Kidney epithelial cell (primary cell): ENCODE measurements around the gene KRT32. TPM values are rescaled to one million over a fixed set of nuclear protein-coding genes. Genes with fewer than 3 reads are reported as not detected.
"Not testable (repeated sequence)": the region's sequence is repeated elsewhere in the genome, so short reads cannot be mapped to it uniquely, and the experiment has no call there.

Experiments used
- DNase-seq: peaks from one replicate; pipeline ENCODE4 v3.0.0-alpha.2; 2010; ENCODE audit warnings: low read depth
- H3K27me3 ChIP-seq: 2 replicates; pipeline ENCODE4 v1.6.0; 2011; ENCODE audit warnings: low read length; ENCODE audit not compliant: control insufficient read depth, insufficient read depth
- H3K36me3 ChIP-seq: 2 replicates; pipeline ENCODE4 v1.5.1; 2011; ENCODE audit warnings: low read length; ENCODE audit not compliant: control insufficient read depth, insufficient read depth
- H3K4me3 ChIP-seq: 2 replicates; pipeline ENCODE4 v1.5.1; 2011; ENCODE audit warnings: low read depth, mild to moderate bottlenecking, control low read depth, low read length
- total RNA-seq: library from RNA; depleted of rRNA; stranded (reverse); fragments of >200 nt; gene quantifications from 2 replicates; pipeline ENCODE4 v1.2.3, GENCODE V29; 2015
- TF ChIP-seq, protein P1 (sequence below): IDR thresholded peaks from 2 replicates; pipeline ENCODE4 v1.5.1; 2011; ENCODE audit warnings: mild to moderate bottlenecking, moderate library complexity, low read length, control low read depth, inconsistent platforms; ENCODE audit not compliant: insufficient read depth, poor library complexity, severe bottlenecking

KRT32 gene
- total RNA-seq, 1 donor from 2014 or later = not detected

DNA sequence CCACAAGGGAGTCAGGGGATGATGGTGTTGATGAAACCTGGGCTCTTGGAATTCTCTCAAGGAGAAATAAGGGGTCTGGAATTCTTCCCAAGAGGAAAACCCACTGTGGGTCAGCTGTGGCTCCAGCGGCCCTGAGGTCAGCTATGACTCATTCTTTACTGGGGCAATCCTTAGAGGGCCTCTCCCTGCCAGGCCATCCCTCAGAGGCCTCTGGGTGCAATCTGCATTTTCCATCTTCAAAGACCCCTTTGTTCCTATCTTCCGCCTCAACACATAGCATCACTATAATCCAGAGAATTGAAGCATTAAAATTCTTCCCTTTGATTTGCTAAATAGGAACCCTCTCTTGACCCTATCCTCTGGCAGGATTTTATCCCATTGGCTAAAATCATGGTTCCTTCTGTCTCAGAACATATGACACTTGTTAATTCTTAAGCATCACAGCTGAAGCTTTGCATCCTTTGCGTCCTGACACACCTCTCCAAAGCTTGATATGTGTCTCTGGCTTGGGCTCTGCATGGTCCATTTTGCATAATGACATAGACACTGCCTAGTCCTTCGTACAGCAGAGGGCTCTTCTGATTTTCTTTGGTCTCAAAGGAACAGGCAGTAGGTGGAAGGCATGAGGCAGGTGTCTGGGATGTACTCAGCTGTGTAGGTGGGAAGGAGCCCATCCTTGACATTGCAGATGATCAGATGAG is 38.4 kb downstream of the KRT32 start:
- no peak overlapping the region for H3K4me3 ChIP-seq
- H3K36me3 ChIP-seq = no peaks in the 10 kb centered on the region
- DNase-seq = no peak
- TF ChIP-seq, protein P1, sequence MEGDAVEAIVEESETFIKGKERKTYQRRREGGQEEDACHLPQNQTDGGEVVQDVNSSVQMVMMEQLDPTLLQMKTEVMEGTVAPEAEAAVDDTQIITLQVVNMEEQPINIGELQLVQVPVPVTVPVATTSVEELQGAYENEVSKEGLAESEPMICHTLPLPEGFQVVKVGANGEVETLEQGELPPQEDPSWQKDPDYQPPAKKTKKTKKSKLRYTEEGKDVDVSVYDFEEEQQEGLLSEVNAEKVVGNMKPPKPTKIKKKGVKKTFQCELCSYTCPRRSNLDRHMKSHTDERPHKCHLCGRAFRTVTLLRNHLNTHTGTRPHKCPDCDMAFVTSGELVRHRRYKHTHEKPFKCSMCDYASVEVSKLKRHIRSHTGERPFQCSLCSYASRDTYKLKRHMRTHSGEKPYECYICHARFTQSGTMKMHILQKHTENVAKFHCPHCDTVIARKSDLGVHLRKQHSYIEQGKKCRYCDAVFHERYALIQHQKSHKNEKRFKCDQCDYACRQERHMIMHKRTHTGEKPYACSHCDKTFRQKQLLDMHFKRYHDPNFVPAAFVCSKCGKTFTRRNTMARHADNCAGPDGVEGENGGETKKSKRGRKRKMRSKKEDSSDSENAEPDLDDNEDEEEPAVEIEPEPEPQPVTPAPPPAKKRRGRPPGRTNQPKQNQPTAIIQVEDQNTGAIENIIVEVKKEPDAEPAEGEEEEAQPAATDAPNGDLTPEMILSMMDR = no peak
- no peaks in the 10 kb centered on the region for H3K27me3 ChIP-seq

DNA sequence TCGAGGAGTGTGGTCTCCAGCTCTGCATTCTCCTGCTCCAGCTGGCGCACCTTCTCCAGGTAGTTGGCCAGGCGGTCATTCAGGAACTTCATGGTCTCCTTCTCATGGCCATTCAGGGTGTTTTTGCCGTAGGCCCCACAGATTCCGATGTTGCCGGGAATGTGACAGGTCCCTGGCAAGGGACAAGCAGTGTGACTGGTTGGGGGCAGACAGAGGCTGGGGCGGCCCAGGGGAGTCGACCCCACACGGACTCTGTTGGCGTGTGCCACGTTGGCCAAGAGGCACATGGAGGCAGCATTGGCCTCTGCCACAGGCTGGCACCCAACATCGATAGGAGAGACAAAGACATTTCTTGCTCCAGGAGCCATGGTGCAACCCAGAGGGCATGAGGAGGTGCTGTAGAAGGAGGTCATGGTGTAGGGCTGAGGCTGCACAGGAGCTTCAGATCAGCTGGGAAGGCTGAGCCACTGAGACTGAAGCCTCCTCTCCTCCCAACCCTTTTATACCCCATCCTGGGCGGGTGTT is 43.0 kb downstream of the KRT32 start, which contains the start of gene KRT37:
TSS of gene KRT37 (minus strand) at position 475 of the 525 bp plus-strand sequence. CDS start at position 413, 62 bp downstream.
- Histone ChIP-seq H3K36me3 (no peaks in the 10 kb centered on the region), H3K4me3 (no peak within 1 kb of the TSS), H3K27me3 (no peaks in the 10 kb centered on the region)
- TF ChIP-seq, protein P1 = no peak
- no peak for DNase-seq

DNA sequence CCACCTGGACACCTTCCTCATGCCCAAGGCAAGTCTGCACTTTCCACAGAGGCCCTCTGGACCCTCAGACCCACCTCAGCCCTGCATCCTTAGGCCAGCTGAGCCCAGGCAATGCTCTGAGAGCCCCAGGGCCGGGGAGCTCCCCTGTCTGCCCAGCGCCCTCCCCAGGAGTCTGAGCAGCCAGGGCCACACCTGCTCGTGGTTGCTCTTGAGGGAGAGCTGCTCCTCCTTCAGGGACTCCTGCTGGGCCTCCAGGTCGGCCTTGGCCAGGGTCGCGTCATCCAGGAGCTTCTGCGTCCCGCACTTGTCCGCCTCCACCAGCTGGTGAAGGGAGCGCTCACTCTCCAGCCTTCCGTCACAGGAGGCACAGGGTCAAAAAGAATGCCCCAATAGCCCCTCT is 44.6 kb downstream of the KRT32 start:
- not testable (repeated sequence) for H3K36me3 ChIP-seq, H3K4me3 ChIP-seq, DNase-seq, H3K27me3 ChIP-seq

DNA sequence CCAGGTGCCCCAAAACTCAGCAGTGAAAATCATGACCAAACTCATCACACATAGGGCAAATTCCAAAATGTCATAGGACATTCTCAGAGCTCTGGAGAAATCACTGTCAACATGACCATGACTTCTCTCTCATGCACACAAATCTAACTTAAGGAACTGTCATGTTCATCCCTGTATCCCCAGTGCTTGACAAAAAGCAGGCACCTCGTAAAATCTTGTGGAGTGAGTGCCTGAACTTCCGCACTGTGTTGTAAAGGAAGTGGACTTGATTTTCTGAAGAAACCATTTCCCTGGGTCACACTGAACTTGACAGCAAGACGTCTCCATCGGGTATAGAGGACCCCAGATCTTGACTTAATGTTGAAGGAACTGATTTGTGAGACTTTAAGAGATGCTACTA is 45.6 kb downstream of the KRT32 start:
- Histone ChIP-seq H3K27me3 (no peaks in the 10 kb centered on the region), H3K4me3 (no peak overlapping the region), H3K36me3 (no peaks in the 10 kb centered on the region)
- no peak for DNase-seq
- TF ChIP-seq, protein P1 = no peak

DNA sequence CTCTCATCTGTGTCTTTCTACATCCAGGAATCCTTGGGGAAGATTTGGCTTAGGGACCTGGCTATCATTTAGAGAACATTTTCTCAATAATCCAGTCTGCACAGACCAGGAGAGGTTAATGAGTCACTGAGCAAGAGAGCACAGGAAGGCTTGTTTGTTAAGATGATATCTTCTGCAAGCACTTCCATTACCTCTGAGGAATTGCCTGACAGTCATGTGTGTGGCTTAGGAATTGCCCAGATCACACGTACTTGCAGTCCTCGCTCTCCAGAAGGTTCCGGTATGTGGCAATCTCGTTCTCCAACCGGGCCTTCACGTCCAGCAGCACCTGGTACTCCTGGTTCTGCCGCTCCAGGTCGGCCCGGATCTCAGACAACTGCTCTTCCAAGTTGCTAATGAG is 46.1 kb downstream of the KRT32 start:
- H3K4me3 ChIP-seq = no peak overlapping the region
- TF ChIP-seq, protein P1 = no peak
- H3K36me3 ChIP-seq = no peaks in the 10 kb centered on the region
- H3K27me3 ChIP-seq = no peaks in the 10 kb centered on the region
- DNase-seq = peak; percentile 61

DNA sequence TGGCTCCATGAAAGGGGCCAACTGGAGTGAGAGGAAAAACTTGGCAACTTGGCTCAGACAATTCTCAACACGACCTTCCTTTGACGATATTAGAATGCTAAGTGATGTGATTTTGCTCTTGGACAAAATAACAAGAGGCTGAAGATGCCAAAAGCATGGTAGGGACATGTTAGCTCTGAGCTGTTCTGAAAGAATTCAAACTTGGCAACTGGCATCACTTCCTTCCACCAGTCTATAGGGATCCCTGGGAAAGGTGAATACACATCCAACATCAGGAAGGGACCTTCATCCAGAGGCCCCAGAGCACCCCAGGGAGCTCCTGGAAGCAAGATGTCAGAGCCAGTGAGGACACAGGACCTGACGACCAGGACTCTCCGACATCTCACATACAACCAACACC is 47.1 kb downstream of the KRT32 start:
- Histone ChIP-seq H3K36me3 (no peaks in the 10 kb centered on the region), H3K4me3 (no peak overlapping the region), H3K27me3 (no peaks in the 10 kb centered on the region)
- no peak for DNase-seq
- TF ChIP-seq, protein P1 = no peak
